NT2/D1 (cell line): Measurements from ENCODE around the gene XG.
"Not testable (repeated sequence)": the region's sequence is repeated elsewhere in the genome, so short reads cannot be mapped to it uniquely, and the experiment has no call there.

Source experiments
- DNase-seq: peaks from one replicate; pipeline ENCODE4 v3.0.0-alpha.2; 2011; ENCODE audit warnings: low read depth, low spot score
- H3K27me3 ChIP-seq: 2 replicates; pipeline ENCODE4 v1.6.0; 2011; ENCODE audit warnings: mild to moderate bottlenecking; ENCODE audit not compliant: insufficient read length, insufficient read depth
- H3K36me3 ChIP-seq: 2 replicates; pipeline ENCODE4 v1.6.1; 2011; ENCODE audit warnings: mild to moderate bottlenecking, low read length, mixed read lengths; ENCODE audit not compliant: insufficient read depth, insufficient read length
- H3K4me1 ChIP-seq: 2 replicates; pipeline ENCODE4 v1.5.1; 2011; ENCODE audit not compliant: insufficient read depth, insufficient read length
- H3K4me3 ChIP-seq: 2 replicates; pipeline ENCODE4 v1.5.1; 2011; ENCODE audit warnings: low read depth; ENCODE audit not compliant: insufficient read length
- H3K9ac ChIP-seq: 2 replicates; pipeline ENCODE4 v1.6.0; 2011; ENCODE audit warnings: low read depth; ENCODE audit not compliant: insufficient read length
- H3K9me3 ChIP-seq: 2 replicates; pipeline ENCODE4 v1.5.1; 2011; ENCODE audit warnings: mild to moderate bottlenecking, low read length; ENCODE audit not compliant: insufficient read depth
- SUZ12 ChIP-seq: IDR thresholded peaks from 2 replicates; pipeline ENCODE4 v1.6.1; 2011; ENCODE audit not compliant: insufficient read length, insufficient read depth; ENCODE audit errors: extremely low read depth
- YY1 ChIP-seq: IDR thresholded peaks from 2 replicates; pipeline ENCODE4 v1.6.1; 2011; ENCODE audit not compliant: insufficient read length, insufficient read depth
- ZNF274 ChIP-seq: IDR thresholded peaks from 2 replicates; pipeline ENCODE4 v1.6.1; 2011; ENCODE audit warnings: mild to moderate bottlenecking, low read depth, low read length

XG gene

GRCh38 chrX:2718821-2719220 lies 33.0 kb upstream of the XG start:
- no peaks in the 10 kb centered on the region for H3K4me1 ChIP-seq
- no peak overlapping the region for H3K9ac ChIP-seq
- no peak for DNase-seq
- no peaks in the 10 kb centered on the region for H3K27me3 ChIP-seq
- no peak for TF ChIP-seq YY1
- TF ChIP-seq SUZ12: no peak
- H3K4me3 ChIP-seq: no peak overlapping the region
- peaks cover 13% of the 10 kb centered on the region; the same call in 1 of the 2 replicates for H3K9me3 ChIP-seq
- peaks cover 87% of the 10 kb centered on the region for H3K36me3 ChIP-seq

GRCh38 chrX:2719774-2720447 lies 31.9 kb upstream of the XG start:
- Histone ChIP-seq H3K9me3 (peaks cover 9% of the 10 kb centered on the region; the same call in 1 of the 2 replicates), H3K36me3 (peaks cover 89% of the 10 kb centered on the region), H3K27me3 (no peaks in the 10 kb centered on the region), H3K4me1 (no peaks in the 10 kb centered on the region), H3K4me3 (no peak overlapping the region), H3K9ac (no peak overlapping the region)
- no peak for DNase-seq
- TF ChIP-seq YY1: no peak
- no peak for TF ChIP-seq ZNF274
- TF ChIP-seq SUZ12: no peak

- Histone ChIP-seq H3K9me3 (0 out of 2 replicates have a peak, but pooled peaks cover 5% of the 10 kb centered on the region), H3K9ac (no peak overlapping the region), H3K4me3 (no peak overlapping the region), H3K36me3 (peaks cover 89% of the 10 kb centered on the region), H3K4me1 (no peaks in the 10 kb centered on the region), H3K27me3 (no peaks in the 10 kb centered on the region)
- no peak for TF ChIP-seq YY1
- TF ChIP-seq SUZ12: no peak
- TF ChIP-seq ZNF274: no peak
- DNase-seq: no peak
Measured at GRCh38 chrX:2723286-2723879, 28.5 kb upstream of the XG start.

GRCh38 chrX:2727264-2727663 lies 24.6 kb upstream of the XG start:
- H3K9ac ChIP-seq, H3K27me3 ChIP-seq, H3K4me1 ChIP-seq, DNase-seq, H3K4me3 ChIP-seq, H3K9me3 ChIP-seq: not testable (repeated sequence)
- peaks cover 81% of the 10 kb centered on the region for H3K36me3 ChIP-seq

GRCh38 chrX:2732076-2732475 lies 19.8 kb upstream of the XG start:
- Histone ChIP-seq H3K9me3 (peaks cover 11% of the 10 kb centered on the region), H3K36me3 (peaks cover 62% of the 10 kb centered on the region), H3K27me3 (no peaks in the 10 kb centered on the region), H3K4me3 (no peak overlapping the region), H3K9ac (no peak overlapping the region), H3K4me1 (no peaks in the 10 kb centered on the region)
- DNase-seq: no peak
- TF ChIP-seq SUZ12: no peak
- TF ChIP-seq ZNF274: no peak

- peaks cover 58% of the 10 kb centered on the region for H3K36me3 ChIP-seq
- DNase-seq: no peak
Measured at GRCh38 chrX:2732649-2733048, 19.2 kb upstream of the XG start.

GRCh38 chrX:2733286-2733685 lies 18.6 kb upstream of the XG start:
- no peaks in the 10 kb centered on the region for H3K4me1 ChIP-seq
- peaks cover 59% of the 10 kb centered on the region for H3K36me3 ChIP-seq
- H3K9me3 ChIP-seq: peaks cover 11% of the 10 kb centered on the region
- H3K9ac ChIP-seq: no peak overlapping the region
- H3K27me3 ChIP-seq: no peaks in the 10 kb centered on the region
- TF ChIP-seq YY1 (no peak), ZNF274 (no peak), SUZ12 (no peak)
- H3K4me3 ChIP-seq: no peak overlapping the region
- no peak for DNase-seq

More at GRCh38 chrX:2732649-2733048, 19.2 kb upstream of the XG start:
- H3K27me3 ChIP-seq: no peaks in the 10 kb centered on the region
- TF ChIP-seq ZNF274: no peak
- TF ChIP-seq SUZ12: no peak
- TF ChIP-seq YY1: no peak
- no peak overlapping the region for H3K9ac ChIP-seq
- H3K9me3 ChIP-seq: peaks cover 11% of the 10 kb centered on the region
- H3K4me1 ChIP-seq: no peaks in the 10 kb centered on the region
- no peak overlapping the region for H3K4me3 ChIP-seq

- Histone ChIP-seq H3K36me3 (peaks cover 56% of the 10 kb centered on the region), H3K4me1 (no peaks in the 10 kb centered on the region), H3K27me3 (no peaks in the 10 kb centered on the region), H3K9me3 (peaks cover 11% of the 10 kb centered on the region), H3K9ac (no peak overlapping the region), H3K4me3 (no peak overlapping the region)
- TF ChIP-seq ZNF274 (no peak), YY1 (no peak), SUZ12 (no peak)
- DNase-seq: no peak
Measured at GRCh38 chrX:2735270-2735669, 16.6 kb upstream of the XG start.
